H9 (cell line): ENCODE results near the gene STK24. TPM values are rescaled to one million over a fixed set of nuclear protein-coding genes. Genes with fewer than 3 reads are reported as not detected.
A peak's percentile ranks its signal among the peaks of the same experiment; 100 is the strongest.

Experiments
- DNase-seq: peaks from one replicate; pipeline ENCODE4 v3.0.0-alpha.2; 2017
- H2AFZ ChIP-seq: one replicate; pipeline ENCODE4 v1.6.1; 2013; ENCODE audit warnings: mild to moderate bottlenecking, low read length, control low read depth, moderate library complexity
- H2AK5ac ChIP-seq: 2 replicates; pipeline ENCODE4 v1.6.1; 2013; ENCODE audit warnings: low read length, control low read depth, mixed read lengths; ENCODE audit not compliant: insufficient read length
- H2BK120ac ChIP-seq: one replicate; pipeline ENCODE4 v1.6.1; 2013; ENCODE audit warnings: low read depth, mild to moderate bottlenecking, low read length, control low read depth, inconsistent platforms; ENCODE audit not compliant: poor library complexity, severe bottlenecking
- H2BK12ac ChIP-seq: 2 replicates; pipeline ENCODE4 v1.6.1; 2013; ENCODE audit warnings: low read length, control low read depth, mixed read lengths, low read depth; ENCODE audit not compliant: insufficient read length
- H2BK15ac ChIP-seq: 2 replicates; pipeline ENCODE4 v1.6.1; 2013; ENCODE audit warnings: low read depth, low read length, control low read depth
- H2BK20ac ChIP-seq: one replicate; pipeline ENCODE4 v1.6.1; 2013; ENCODE audit warnings: low read depth, mild to moderate bottlenecking, low read length, control low read depth, inconsistent platforms; ENCODE audit not compliant: poor library complexity, severe bottlenecking
- H2BK5ac ChIP-seq: 2 replicates; pipeline ENCODE4 v1.6.1; 2013; ENCODE audit warnings: low read length, control low read depth, mixed read lengths; ENCODE audit not compliant: insufficient read length
- H3K14ac ChIP-seq: 2 replicates; pipeline ENCODE4 v1.6.1; 2013; ENCODE audit warnings: low read length, control low read depth; ENCODE audit not compliant: insufficient read depth
- H3K18ac ChIP-seq: 2 replicates; pipeline ENCODE4 v1.6.1; 2013; ENCODE audit warnings: low read depth, mild to moderate bottlenecking, mixed read lengths, low read length, control low read depth; ENCODE audit not compliant: insufficient read length
- H3K23ac ChIP-seq: 2 replicates; pipeline ENCODE4 v1.6.1; 2013; ENCODE audit warnings: low read length, control low read depth, mixed read lengths, low read depth; ENCODE audit not compliant: insufficient read length
- H3K23me2 ChIP-seq: 2 replicates; pipeline ENCODE4 v1.6.1; 2013; ENCODE audit warnings: low read depth, mild to moderate bottlenecking, mixed read lengths, low read length, control low read depth; ENCODE audit not compliant: insufficient read length, poor library complexity, severe bottlenecking
- H3K27ac ChIP-seq: 2 replicates; pipeline ENCODE4 v1.5.1; 2013; ENCODE audit warnings: low read length, control low read depth, mixed read lengths, low read depth; ENCODE audit not compliant: insufficient read length
- H3K27me3 ChIP-seq: 2 replicates; pipeline ENCODE4 v1.6.1; 2013; ENCODE audit warnings: low read length, control low read depth, inconsistent platforms; ENCODE audit not compliant: insufficient read depth
- H3K4ac ChIP-seq: 2 replicates; pipeline ENCODE4 v1.6.1; 2013; ENCODE audit warnings: low read depth, mild to moderate bottlenecking, control low read depth, inconsistent platforms, low read length, moderate library complexity
- H3K4me1 ChIP-seq: 2 replicates; pipeline ENCODE4 v1.6.1; 2013; ENCODE audit warnings: low read length, control low read depth, inconsistent platforms; ENCODE audit not compliant: insufficient read depth
- H3K4me2 ChIP-seq: 2 replicates; pipeline ENCODE4 v1.6.1; 2013; ENCODE audit warnings: low read length, control low read depth, mixed read lengths; ENCODE audit not compliant: insufficient read length, insufficient read depth
- H3K56ac ChIP-seq: 2 replicates; pipeline ENCODE4 v1.6.1; 2013; ENCODE audit warnings: low read depth, mild to moderate bottlenecking, mixed read lengths, low read length, control low read depth; ENCODE audit not compliant: insufficient read length
- H3K79me1 ChIP-seq: 2 replicates; pipeline ENCODE4 v1.6.1; 2013; ENCODE audit warnings: low read depth, mild to moderate bottlenecking, moderate library complexity, low read length, control low read depth, inconsistent platforms; ENCODE audit not compliant: insufficient read depth, poor library complexity, severe bottlenecking
- H3K79me2 ChIP-seq: 2 replicates; pipeline ENCODE4 v1.6.1; 2013; ENCODE audit warnings: low read length, control low read depth, inconsistent platforms; ENCODE audit not compliant: insufficient read depth
- H3K9ac ChIP-seq: 2 replicates; pipeline ENCODE4 v1.6.1; 2013; ENCODE audit warnings: low read length, control low read depth, mixed read lengths; ENCODE audit not compliant: insufficient read length; ENCODE audit errors: extremely low read depth
- H3K9me3 ChIP-seq: one replicate; pipeline ENCODE4 v1.6.1; 2013; ENCODE audit warnings: low read depth, low read length, inconsistent platforms; ENCODE audit not compliant: control insufficient read depth
- H3T11ph ChIP-seq: one replicate; pipeline ENCODE4 v1.6.1; 2013; ENCODE audit warnings: mild to moderate bottlenecking, low read length, control low read depth, inconsistent platforms
- H4K20me1 ChIP-seq: one replicate; pipeline ENCODE4 v1.6.1; 2013; ENCODE audit not compliant: control insufficient read depth, insufficient read length, insufficient read depth
- H4K5ac ChIP-seq: 2 replicates; pipeline ENCODE4 v1.6.1; 2013; ENCODE audit warnings: low read depth, mild to moderate bottlenecking, mixed read lengths, low read length, control low read depth; ENCODE audit not compliant: insufficient read length
- H4K8ac ChIP-seq: replicated peaks from 2 replicates; pipeline ENCODE4 v1.6.1; 2013; ENCODE audit warnings: low read length, control low read depth, mixed read lengths, low read depth; ENCODE audit not compliant: insufficient read length
- H4K91ac ChIP-seq: 2 replicates; pipeline ENCODE4 v1.6.1; 2013; ENCODE audit warnings: low read depth, mild to moderate bottlenecking, moderate library complexity, mixed read lengths, low read length, control low read depth; ENCODE audit not compliant: insufficient read length
- H3K27ac Mint-ChIP-seq, 3 experiments: 2 replicates in 2 of 3; 3 replicates in 1 of 3; pipeline ENCODE4 v1.8.0; 2020 to 2021; ENCODE audit warnings: mixed read lengths in 3 of 3, mild to moderate bottlenecking in 1 of 3, moderate library complexity in 1 of 3
- H3K27me3 Mint-ChIP-seq: 2 replicates; pipeline ENCODE4 v1.8.0; 2021; ENCODE audit warnings: low read depth, mild to moderate bottlenecking, moderate library complexity, mixed read lengths
- H3K36me3 Mint-ChIP-seq, 3 experiments: 2 replicates in 2 of 3; 3 replicates in 1 of 3; pipeline ENCODE4 v1.8.0; 2020 to 2021; ENCODE audit warnings: low read depth in 3 of 3, mixed read lengths in 3 of 3; ENCODE audit not compliant: insufficient read depth in 1 of 3
- H3K4me1 Mint-ChIP-seq, 2 experiments: 2 replicates each; pipeline ENCODE4 v1.8.0; 2020; ENCODE audit warnings: mixed read lengths in 2 of 2
- H3K4me3 Mint-ChIP-seq, 2 experiments: 2 replicates in 1 of 2; 3 replicates in 1 of 2; pipeline ENCODE4 v1.8.0; 2020 to 2021; ENCODE audit warnings: mild to moderate bottlenecking in 2 of 2, mixed read lengths in 2 of 2, moderate library complexity in 1 of 2
- H3K9me3 Mint-ChIP-seq, 2 experiments: 2 replicates in 1 of 2; 3 replicates in 1 of 2; pipeline ENCODE4 v1.8.0; 2020; ENCODE audit warnings: mild to moderate bottlenecking in 2 of 2, mixed read lengths in 2 of 2, moderate library complexity in 1 of 2
- CTCF ChIP-seq: fragments of 200-600 bp; sonication (generic); conservative IDR thresholded peaks from 3 replicates; pipeline ENCODE4 v1.8.0; 2021; ENCODE audit warnings: antibody characterized with exemption, mild to moderate bottlenecking
- WGBS: extraction: QIAGEN DNeasy Blood & Tissue Kit; methylation state at CpG from one replicate; pipeline ENCODE4 v1.1.7; 2013; ENCODE audit warnings: missing lambda C conversion rate, low lambda C conversion rate, mixed read lengths; ENCODE audit not compliant: insufficient read length; ENCODE audit errors: extremely low coverage; 5-methylcytosine and 5-hydroxymethylcytosine counted together
- total RNA-seq: library from RNA; stranded (reverse); gene quantifications from 2 replicates; pipeline ENCODE4 v1.2.1, GENCODE V29; 2021

The STK24 gene
- total RNA-seq, 1 experiment from 2014 or later, result 134 TPM

- H3K27ac Mint-ChIP-seq, result peak overlapping the region in 2 of 3 experiments; percentile 74 to 85; a peak in 3 of 7 replicates
- Histone ChIP-seq H4K20me1 (no peaks in the 10 kb centered on the region), H3K9ac (no peak overlapping the region), H3K79me2 (peaks cover 26% of the 10 kb centered on the region), H3K23ac (no peak overlapping the region), H4K91ac (no peak overlapping the region), H3K4ac (no peak overlapping the region), H4K8ac (no peak overlapping the region), H2BK15ac (no peak overlapping the region), H2BK20ac (no peak overlapping the region), H2AFZ (no peak overlapping the region), H3K79me1 (peaks cover 21% of the 10 kb centered on the region), H3K18ac (no peak overlapping the region), H3K9me3 (no peaks in the 10 kb centered on the region), H3K56ac (no peak overlapping the region), H3K14ac (peak overlapping the region; percentile 17; the same call in 1 of the 2 replicates), H3K27me3 (no peaks in the 10 kb centered on the region), H3K23me2 (no peaks in the 10 kb centered on the region), H2BK12ac (no peak overlapping the region), H3K27ac (no peak overlapping the region), H3K4me1 (peaks cover 10% of the 10 kb centered on the region; the same call in 1 of the 2 replicates), H3T11ph (no peak overlapping the region), H2BK5ac (no peak overlapping the region), H3K4me2 (no peak overlapping the region), H2BK120ac (no peak overlapping the region), H2AK5ac (no peak overlapping the region), H4K5ac (no peak overlapping the region)
- H3K4me3 Mint-ChIP-seq, result no peak overlapping the region
- peaks cover 58 to 72% of the 10 kb centered on the region in 2 experiments for H3K4me1 Mint-ChIP-seq
- WGBS, result no CpG with 5 or more reads among the region's 12 CpGs
- peaks cover 5 to 13% (median 10%) of the 10 kb centered on the region in 3 experiments; a peak in 6 of 7 replicates for H3K36me3 Mint-ChIP-seq
- TF ChIP-seq CTCF, result no peak
- H3K27me3 Mint-ChIP-seq, result no peaks in the 10 kb centered on the region
- no peak for DNase-seq
- H3K9me3 Mint-ChIP-seq, result no peaks in the 10 kb centered on the region
Measured at GRCh38 chr13:98506322-98506721, 70.6 kb downstream of the STK24 start.
